Activated T-cell treated with anti-CD3 and anti-CD28 coated beads, Interleukin-2, amount 50 U/mL, for 24 hours (primary cell): Measurements from ENCODE around the gene FBXL16.
A peak's percentile ranks its signal among the peaks of the same experiment; 100 is the strongest.
"Not testable (repeated sequence)": the region's sequence is repeated elsewhere in the genome, so short reads cannot be mapped to it uniquely, and the experiment has no call there.

Experiments
- DNase-seq: peaks from one replicate; pipeline ENCODE4 v3.0.0-alpha.2; 2020
- H3K27ac Mint-ChIP-seq: 2 replicates; pipeline ENCODE4 v1.8.0; 2020; ENCODE audit warnings: mild to moderate bottlenecking, mixed read lengths
- H3K27me3 Mint-ChIP-seq: 2 replicates; pipeline ENCODE4 v1.8.0; 2020; ENCODE audit warnings: mixed read lengths
- H3K36me3 Mint-ChIP-seq: 2 replicates; pipeline ENCODE4 v1.8.0; 2020; ENCODE audit warnings: low read depth, mixed read lengths
- H3K4me1 Mint-ChIP-seq: 2 replicates; pipeline ENCODE4 v1.8.0; 2020; ENCODE audit warnings: low read depth, mixed read lengths
- H3K4me3 Mint-ChIP-seq: 2 replicates; pipeline ENCODE4 v1.8.0; 2020; ENCODE audit warnings: mild to moderate bottlenecking, moderate library complexity, mixed read lengths
- H3K9me3 Mint-ChIP-seq: 2 replicates; pipeline ENCODE4 v1.8.0; 2020; ENCODE audit warnings: mixed read lengths

The FBXL16 gene

GRCh38 chr16:712740-713250, 7.2 kb upstream of the FBXL16 start:
- H3K27ac Mint-ChIP-seq, H3K4me1 Mint-ChIP-seq, H3K4me3 Mint-ChIP-seq, H3K36me3 Mint-ChIP-seq, H3K9me3 Mint-ChIP-seq: not testable (repeated sequence)
- peaks cover 52% of the 10 kb centered on the region for H3K27me3 Mint-ChIP-seq
- DNase-seq, result peak; percentile 72

DNA sequence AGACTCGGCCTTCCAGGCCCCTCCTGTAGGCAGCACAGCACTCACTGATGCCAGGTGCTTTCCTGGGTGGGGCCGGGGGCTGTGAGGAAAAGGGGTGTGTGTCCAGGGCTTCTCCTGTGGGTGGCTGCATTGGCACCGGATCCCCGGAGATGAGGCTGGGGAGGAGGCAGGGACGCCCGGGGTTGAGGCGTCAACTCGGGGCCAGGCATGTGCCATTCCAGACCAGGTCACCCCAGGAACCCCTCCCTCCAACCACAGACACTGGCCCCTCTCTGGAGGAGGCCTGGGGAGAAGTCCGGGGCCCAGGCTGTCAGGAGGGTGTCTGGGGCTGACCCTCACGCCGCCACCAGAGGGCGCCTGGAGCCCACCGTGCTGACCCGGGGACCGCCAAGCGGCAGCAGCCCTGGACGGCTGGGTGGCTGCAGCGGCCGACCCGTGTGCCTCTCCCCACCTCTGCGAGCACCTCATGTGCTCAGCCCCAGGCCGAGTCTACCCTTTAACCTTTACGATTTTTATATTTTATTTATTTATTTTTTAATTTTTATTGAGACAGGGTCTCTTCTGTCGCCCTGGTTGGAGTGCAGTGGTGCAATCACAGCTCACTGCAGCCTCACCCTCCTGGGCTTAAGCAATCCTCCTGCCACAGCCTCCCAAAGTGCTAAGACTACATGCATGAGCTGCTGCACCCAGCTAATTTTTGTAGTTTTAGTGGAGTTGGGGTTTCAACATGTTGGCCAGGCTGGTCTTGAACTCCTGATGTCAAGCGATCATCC, 6.1 kb upstream of the FBXL16 start:
- no peak overlapping the region for H3K27ac Mint-ChIP-seq
- peaks cover 61% of the 10 kb centered on the region for H3K27me3 Mint-ChIP-seq
- no peak overlapping the region for H3K4me3 Mint-ChIP-seq
- H3K36me3 Mint-ChIP-seq, result no peaks in the 10 kb centered on the region
- H3K9me3 Mint-ChIP-seq, result no peaks in the 10 kb centered on the region
- peaks cover 6% of the 10 kb centered on the region for H3K4me1 Mint-ChIP-seq
- peak; percentile 88 for DNase-seq

GRCh38 chr16:711084-711483, 5.5 kb upstream of the FBXL16 start:
- no peak for DNase-seq
- H3K4me3 Mint-ChIP-seq, result no peak overlapping the region
- peaks cover 4% of the 10 kb centered on the region for H3K4me1 Mint-ChIP-seq
- H3K27me3 Mint-ChIP-seq, result peaks cover 64% of the 10 kb centered on the region
- H3K9me3 Mint-ChIP-seq, result no peaks in the 10 kb centered on the region
- no peak overlapping the region for H3K27ac Mint-ChIP-seq
- no peaks in the 10 kb centered on the region for H3K36me3 Mint-ChIP-seq

DNA sequence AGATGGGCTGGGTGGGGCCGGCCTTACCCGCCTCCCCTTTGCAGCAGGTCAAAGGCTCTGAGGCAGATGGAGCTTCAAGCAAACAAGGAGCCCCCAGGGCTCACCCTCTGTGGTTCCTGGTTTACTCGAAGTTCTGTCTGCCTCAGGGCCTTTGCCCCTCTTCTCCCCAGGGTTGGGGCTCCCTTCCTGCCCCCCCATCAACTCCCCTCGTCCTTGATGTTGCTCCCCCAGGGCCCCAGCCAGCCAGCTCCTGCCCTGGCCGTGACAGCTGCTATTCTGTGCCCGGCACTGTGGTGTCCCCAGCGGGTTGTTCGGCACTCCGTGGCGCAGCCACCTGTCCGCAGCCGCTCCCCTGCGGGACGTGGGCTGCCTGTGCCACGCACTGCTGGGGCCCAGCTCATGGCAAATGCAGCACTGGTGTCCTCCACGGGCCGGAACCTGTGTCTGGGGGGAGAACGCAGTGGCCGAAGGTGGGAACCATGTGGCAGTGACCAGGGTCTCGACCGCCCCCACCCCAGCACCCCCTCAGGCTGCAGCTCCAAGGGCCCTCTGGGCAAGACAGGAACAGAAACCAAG, 5.0 kb upstream of the FBXL16 start:
- DNase-seq, result no peak
- no peaks in the 10 kb centered on the region for H3K9me3 Mint-ChIP-seq
- H3K4me3 Mint-ChIP-seq, result no peak overlapping the region
- peaks cover 64% of the 10 kb centered on the region for H3K27me3 Mint-ChIP-seq
- H3K4me1 Mint-ChIP-seq, result peaks cover 4% of the 10 kb centered on the region
- H3K36me3 Mint-ChIP-seq, result no peaks in the 10 kb centered on the region
- no peak overlapping the region for H3K27ac Mint-ChIP-seq

DNA sequence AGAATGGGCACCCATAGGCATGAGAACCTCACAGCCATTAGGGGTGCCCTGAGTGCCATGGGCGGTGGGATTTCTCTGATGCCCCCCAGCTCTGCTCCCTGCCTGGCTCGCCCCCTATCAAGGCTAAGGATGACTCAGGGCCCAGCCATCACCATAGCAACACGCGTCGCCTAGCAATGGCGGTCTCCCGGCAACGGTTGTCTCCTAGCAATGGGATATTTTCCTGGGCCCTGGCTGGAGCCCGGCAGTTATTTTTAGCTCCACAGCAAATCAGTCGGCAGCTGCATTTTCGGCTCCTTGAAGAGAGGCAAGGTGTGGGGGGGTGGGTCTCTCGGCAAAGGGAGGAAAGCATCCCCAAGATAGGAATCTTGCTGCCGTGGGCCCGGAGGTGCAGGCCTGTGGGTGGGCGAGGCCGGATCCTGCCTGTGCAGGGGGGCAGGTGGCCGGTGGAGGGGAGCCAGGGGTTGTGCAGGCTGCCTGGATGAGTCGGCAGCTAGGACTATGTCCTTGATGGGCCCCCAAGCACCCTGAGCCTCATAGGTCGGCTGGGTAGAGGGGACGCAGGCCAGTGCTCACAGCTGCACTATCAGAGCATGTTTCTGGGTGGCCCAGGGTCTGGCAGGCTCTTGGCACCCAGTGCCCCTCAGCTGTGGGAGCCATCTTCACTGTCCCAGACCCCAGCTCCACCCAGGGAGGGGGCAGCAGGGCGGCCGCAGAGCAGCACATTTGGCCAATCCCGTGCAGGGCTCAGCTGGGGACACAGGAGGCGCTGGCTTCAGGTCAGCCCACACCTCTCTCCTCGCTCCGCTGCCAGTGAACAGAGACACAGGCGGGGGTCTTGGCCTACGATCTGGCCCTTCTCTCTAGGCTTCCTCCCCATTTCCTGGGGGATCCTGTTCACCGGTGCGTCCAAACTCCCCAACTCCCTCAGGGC, 4.2 kb upstream of the FBXL16 start:
- Mint-ChIP-seq H3K27ac (no peak overlapping the region), H3K27me3 (peaks cover 64% of the 10 kb centered on the region), H3K9me3 (no peaks in the 10 kb centered on the region), H3K36me3 (no peaks in the 10 kb centered on the region), H3K4me3 (no peak overlapping the region), H3K4me1 (peaks cover 4% of the 10 kb centered on the region)
- DNase-seq, result no peak

DNA sequence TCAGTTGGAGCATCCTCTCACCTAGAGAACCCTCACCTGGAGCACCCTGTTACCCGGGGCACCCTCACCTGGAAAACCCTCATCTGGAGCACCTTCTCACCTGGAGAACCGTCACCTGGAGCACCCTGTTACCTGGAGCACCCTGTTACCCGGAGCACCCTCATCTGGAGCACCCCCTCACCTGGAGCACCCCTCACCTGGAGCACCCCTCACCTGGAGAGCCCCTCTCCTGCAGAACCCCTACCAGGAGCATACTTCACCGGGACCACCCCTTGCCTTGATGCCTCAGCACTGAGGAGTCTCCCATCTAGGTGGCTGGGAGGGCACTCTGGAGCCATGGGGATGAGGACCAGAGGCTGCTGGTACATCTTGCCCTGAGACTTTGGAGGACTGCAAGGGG, 3.4 kb upstream of the FBXL16 start:
- peaks cover 69% of the 10 kb centered on the region for H3K27me3 Mint-ChIP-seq
- no peaks in the 10 kb centered on the region for H3K9me3 Mint-ChIP-seq
- no peak overlapping the region for H3K4me3 Mint-ChIP-seq
- H3K27ac Mint-ChIP-seq, result no peak overlapping the region
- H3K4me1 Mint-ChIP-seq, result peaks cover 4% of the 10 kb centered on the region
- no peak for DNase-seq
- H3K36me3 Mint-ChIP-seq, result no peaks in the 10 kb centered on the region

GRCh38 chr16:708019-708418, 2.4 kb upstream of the FBXL16 start:
- no peak overlapping the region for H3K4me3 Mint-ChIP-seq

DNA sequence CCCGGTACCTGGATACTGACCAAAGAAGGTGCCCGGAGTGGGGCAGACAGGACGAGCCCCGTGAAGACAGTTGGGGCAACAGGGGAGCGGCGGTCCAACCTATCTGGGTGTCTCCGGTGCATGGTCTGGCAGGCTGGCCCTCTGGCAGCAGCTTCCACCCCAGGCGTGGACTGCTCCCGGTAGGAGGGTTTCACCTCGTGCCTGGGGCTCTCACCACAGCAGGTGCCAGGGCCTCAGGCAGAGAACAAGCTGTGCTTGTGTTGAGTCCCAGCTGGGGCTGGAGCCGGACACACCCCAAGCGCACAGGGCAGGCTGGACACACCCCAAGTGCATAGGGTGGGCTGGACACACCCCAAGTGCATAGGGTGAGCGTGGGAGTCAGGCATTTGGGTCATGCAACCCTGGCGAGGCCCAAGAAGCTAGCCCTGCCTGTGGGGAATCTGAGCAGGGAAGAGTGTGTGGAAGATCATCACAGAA, 1.5 kb upstream of the FBXL16 start:
- Mint-ChIP-seq H3K9me3 (no peaks in the 10 kb centered on the region), H3K27ac (no peak overlapping the region), H3K27me3 (peaks cover 77% of the 10 kb centered on the region), H3K4me3 (no peak overlapping the region), H3K4me1 (peaks cover 2% of the 10 kb centered on the region), H3K36me3 (no peaks in the 10 kb centered on the region)
- no peak for DNase-seq

More at GRCh38 chr16:708019-708418, 2.4 kb upstream of the FBXL16 start:
- Mint-ChIP-seq H3K4me1 (peaks cover 4% of the 10 kb centered on the region), H3K27ac (no peak overlapping the region), H3K36me3 (no peaks in the 10 kb centered on the region), H3K27me3 (peaks cover 73% of the 10 kb centered on the region), H3K9me3 (no peaks in the 10 kb centered on the region)
- DNase-seq, result no peak

- no peaks in the 10 kb centered on the region for H3K36me3 Mint-ChIP-seq
- peaks cover 2% of the 10 kb centered on the region for H3K4me1 Mint-ChIP-seq
- no peaks in the 10 kb centered on the region for H3K9me3 Mint-ChIP-seq
- H3K27me3 Mint-ChIP-seq, result peaks cover 83% of the 10 kb centered on the region
- DNase-seq, result no peak
- no peak overlapping the region for H3K4me3 Mint-ChIP-seq
- H3K27ac Mint-ChIP-seq, result no peak overlapping the region
Observed at GRCh38 chr16:706189-707061, 824 bp upstream of the FBXL16 start.

DNA sequence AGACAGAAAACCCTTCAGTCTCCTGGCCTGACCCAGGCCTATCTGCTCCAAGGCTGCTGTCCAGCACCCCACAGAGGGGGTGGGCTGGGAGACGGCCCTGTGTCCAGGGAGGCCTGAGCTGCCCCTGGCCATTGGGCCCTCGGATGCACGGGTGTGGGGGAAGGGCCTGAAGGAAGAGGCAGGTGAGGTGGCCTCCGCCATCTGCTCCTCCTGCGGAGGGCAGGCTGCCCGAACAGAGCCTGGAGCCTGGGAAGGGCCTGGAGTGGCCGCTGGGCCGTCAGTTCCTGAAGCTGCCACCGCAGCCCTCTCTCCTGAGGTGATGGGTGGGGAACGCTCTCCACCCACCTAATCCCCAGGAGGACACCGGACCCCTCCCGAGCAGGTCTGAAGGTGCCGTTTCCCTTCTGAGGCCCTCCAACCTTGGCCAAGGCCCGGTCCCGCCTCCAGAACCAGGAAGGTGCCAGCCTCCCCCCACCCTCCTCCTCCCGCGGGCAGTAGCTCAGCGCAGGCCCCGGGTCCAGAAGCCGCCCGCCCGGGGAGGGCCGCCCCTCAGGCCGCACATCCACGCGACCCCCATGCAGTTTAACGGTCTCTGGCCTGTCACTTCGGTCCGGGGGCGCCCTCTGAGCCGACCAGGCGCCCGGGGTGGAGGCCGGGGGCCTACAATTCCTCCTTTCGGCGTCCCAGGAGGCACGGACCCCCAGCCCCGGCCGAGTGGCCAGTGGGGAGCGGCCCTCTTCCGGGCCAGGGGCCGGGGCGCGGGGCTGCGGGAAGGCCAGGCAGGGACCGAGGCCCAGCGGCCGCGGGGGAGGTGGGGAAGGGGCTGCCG, 835 bp downstream of the FBXL16 start:
- peaks cover 76% of the 10 kb centered on the region for H3K27me3 Mint-ChIP-seq
- no peak for DNase-seq
- H3K9me3 Mint-ChIP-seq, result no peaks in the 10 kb centered on the region
- H3K36me3 Mint-ChIP-seq, result no peaks in the 10 kb centered on the region
- peaks cover 7% of the 10 kb centered on the region for H3K4me1 Mint-ChIP-seq
- H3K27ac Mint-ChIP-seq, result no peak overlapping the region
- no peak overlapping the region for H3K4me3 Mint-ChIP-seq

DNA sequence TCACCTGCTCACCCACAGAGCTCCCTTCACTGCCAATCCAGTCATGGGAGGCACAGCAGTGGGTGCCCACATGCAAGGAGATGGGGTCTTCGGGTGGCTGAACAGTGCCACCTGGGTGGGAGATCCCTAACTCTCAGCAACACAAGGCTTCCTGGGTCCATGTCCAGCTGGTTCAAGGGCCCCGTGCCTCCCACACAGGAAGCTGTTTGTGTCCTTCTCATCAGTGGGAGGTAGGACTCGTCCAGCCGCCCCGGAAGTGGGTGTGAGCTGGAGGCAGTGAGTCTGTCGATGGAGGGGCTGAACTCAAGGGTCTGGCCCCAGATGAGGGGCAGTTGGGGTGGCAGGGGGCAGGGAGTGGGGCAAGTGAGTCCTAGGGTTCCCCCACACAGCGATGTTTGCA, 1.6 kb downstream of the FBXL16 start:
- H3K27me3 Mint-ChIP-seq, result peaks cover 69% of the 10 kb centered on the region
- H3K36me3 Mint-ChIP-seq, result no peaks in the 10 kb centered on the region
- no peak overlapping the region for H3K4me3 Mint-ChIP-seq
- DNase-seq, result no peak
- H3K9me3 Mint-ChIP-seq, result no peaks in the 10 kb centered on the region
- H3K4me1 Mint-ChIP-seq, result peaks cover 12% of the 10 kb centered on the region
- no peak overlapping the region for H3K27ac Mint-ChIP-seq

- DNase-seq, result no peak
- Mint-ChIP-seq H3K27me3 (peaks cover 63% of the 10 kb centered on the region), H3K36me3 (no peaks in the 10 kb centered on the region)
Observed at GRCh38 chr16:703406-703805, 2.2 kb downstream of the FBXL16 start.

GRCh38 chr16:702341-702740, 3.3 kb downstream of the FBXL16 start:
- Mint-ChIP-seq H3K27me3 (peaks cover 54% of the 10 kb centered on the region), H3K9me3 (no peaks in the 10 kb centered on the region), H3K4me1 (peaks cover 15% of the 10 kb centered on the region), H3K36me3 (no peaks in the 10 kb centered on the region), H3K4me3 (no peak overlapping the region), H3K27ac (no peak overlapping the region)
- no peak for DNase-seq

More at GRCh38 chr16:703406-703805, 2.2 kb downstream of the FBXL16 start:
- H3K9me3 Mint-ChIP-seq, result no peaks in the 10 kb centered on the region
- peaks cover 15% of the 10 kb centered on the region for H3K4me1 Mint-ChIP-seq
- no peak overlapping the region for H3K4me3 Mint-ChIP-seq
- H3K27ac Mint-ChIP-seq, result no peak overlapping the region
